ENCODE measurements around the gene CD22. TPM values are rescaled to one million over a fixed set of nuclear protein-coding genes. Genes with fewer than 3 reads are reported as not detected.

The CD22 gene
- total RNA-seq, 2 experiments from 2014 or later: 3.5 to 4.1 TPM

DNA sequence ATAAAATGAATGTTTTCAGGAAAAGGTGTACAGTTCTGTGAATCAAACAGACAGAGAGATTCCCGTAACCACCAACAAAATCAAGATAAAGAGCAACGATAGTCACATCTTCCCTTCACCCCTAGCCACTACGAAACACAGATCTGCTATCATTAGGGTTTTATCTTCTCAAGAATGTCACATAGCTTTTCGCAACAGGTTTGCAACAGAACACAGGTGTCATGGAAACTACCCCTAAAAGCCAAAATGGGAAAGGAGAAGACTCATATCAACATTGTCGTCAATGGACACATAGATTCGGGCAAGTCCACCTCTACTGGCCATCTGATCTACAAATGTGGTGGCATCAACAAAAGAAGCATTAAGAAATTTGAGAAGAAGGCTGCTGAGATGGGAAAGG lies 52.9 kb downstream of the CD22 start:
- Mint-ChIP-seq H3K4me1 (no peaks in the 10 kb centered on the region), H3K27me3 (peaks cover 17% of the 10 kb centered on the region), H3K9me3 (ENCODE audit: low read depth) (peaks cover 7% of the 10 kb centered on the region), H3K36me3 (ENCODE audit: low read depth) (peaks cover 2% of the 10 kb centered on the region), H3K27ac (no peak overlapping the region), H3K4me3 (no peak overlapping the region)
- DNase-seq (no peak), ATAC-seq (no peak)
- CTCF ChIA-PET: no interaction called here
- intact Hi-C loops (cut with DNase I, micrococcal nuclease): no loop called here
- POLR2A ChIA-PET: no interaction called here

DNA sequence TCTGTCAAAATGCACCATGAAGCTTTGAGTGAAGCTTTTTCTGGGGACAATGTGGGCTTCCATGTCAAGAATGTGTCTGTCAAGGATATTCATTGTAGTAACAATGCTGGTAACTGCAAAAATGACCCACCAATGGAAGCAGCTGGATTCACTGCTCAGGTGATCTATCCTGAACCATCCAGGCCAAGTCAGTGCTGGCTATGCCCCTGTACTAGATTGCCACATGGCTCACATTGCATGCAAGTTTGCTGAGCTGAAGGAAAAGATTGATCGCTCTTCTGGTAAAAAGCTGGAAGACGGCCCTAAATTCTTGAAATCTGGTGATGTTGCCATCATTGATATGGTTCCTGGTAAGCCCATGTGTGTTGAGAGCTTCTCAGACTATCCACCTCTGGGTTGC lies 54.5 kb downstream of the CD22 start:
- Mint-ChIP-seq H3K36me3 (ENCODE audit: low read depth) (peaks cover 2% of the 10 kb centered on the region), H3K4me3 (no peak overlapping the region), H3K4me1 (no peaks in the 10 kb centered on the region), H3K27ac (no peak overlapping the region), H3K27me3 (peaks cover 13% of the 10 kb centered on the region), H3K9me3 (ENCODE audit: low read depth) (peaks cover 8% of the 10 kb centered on the region)
- CTCF ChIA-PET: interaction anchor here (0.7 to 1.2 kb wide), 2 partner anchors 17 to 85 kb away, joined by 3 read pairs; no protein-coding TSS in a partner anchor
- intact Hi-C loops (cut with DNase I, micrococcal nuclease): no loop called here
- no peak for ATAC-seq
- POLR2A ChIA-PET: no interaction called here
- DNase-seq: no peak

DNA sequence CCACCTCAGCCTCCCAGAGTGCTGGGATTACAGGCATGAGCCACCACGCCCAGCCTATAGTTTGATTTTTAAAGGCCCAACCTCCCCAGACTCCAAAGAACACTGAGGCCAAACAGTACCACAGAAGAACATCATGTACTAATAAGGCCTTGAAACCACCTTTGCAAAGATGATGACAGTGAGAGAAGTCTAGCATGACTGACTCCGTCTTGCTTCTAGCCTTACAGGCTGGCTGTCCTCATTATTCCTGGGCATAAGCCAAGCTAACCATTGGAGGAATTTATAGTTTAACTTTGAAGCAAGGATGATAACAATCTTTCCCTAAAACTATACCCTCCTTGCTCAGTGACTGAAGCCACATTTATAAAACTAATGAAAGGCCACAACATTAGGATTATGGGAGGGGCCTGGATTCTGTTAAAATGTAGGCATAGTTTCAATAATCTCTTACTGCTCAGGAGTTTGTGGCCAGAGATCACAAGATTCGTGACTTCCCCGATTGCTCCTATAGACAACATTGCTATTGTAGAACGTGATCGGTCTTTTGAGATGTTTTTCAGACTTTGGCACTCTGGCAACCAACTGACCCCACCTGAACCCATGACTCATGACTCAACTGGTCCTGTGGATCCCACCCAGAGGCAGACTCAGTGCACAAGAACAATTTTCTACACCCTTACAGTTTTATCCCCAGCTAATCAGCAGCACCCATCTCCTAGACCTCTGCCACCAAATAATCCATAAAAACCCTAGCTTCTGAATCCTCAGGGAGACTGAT lies 59.5 kb downstream of the CD22 start:
- Mint-ChIP-seq H3K4me3 (no peak overlapping the region), H3K9me3 (ENCODE audit: low read depth) (peaks cover 8% of the 10 kb centered on the region)

DNA sequence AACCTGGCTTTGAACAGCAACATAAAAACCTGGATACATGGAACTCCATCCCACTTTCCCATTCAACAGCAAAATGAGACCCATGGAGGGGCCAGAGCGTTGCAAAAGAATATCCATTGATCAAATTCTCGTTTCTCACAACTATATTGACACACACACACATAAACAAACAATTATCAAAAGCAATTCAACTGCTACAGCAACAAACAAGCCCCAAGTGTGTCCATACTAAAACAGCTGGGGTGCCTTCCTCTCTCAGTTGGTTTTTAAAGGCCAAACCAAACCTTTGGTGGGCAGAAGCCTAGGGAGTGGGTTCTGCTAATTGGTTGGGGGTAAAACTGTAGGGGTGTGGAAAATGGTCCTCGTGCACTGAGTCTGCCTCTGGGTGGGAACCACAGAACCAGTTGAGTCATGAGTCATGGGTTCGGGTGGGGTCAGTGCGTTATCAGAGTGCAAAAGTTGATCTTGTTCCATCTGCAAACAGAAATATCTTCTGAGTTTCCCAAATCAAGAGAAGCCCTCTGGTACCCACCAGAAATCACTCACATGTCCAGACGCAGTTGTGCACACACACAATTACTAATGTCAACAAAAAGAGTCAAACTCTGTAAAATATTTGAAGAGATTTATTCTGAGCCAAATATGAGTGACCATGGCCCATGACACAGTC lies 60.3 kb downstream of the CD22 start:
- no peak for DNase-seq
- no peak for ATAC-seq
- peaks cover 8% of the 10 kb centered on the region for H3K9me3 Mint-ChIP-seq (ENCODE audit: low read depth)
- peaks cover 8% of the 10 kb centered on the region for H3K27me3 Mint-ChIP-seq
- H3K4me1 Mint-ChIP-seq: no peaks in the 10 kb centered on the region
- no peak overlapping the region for H3K4me3 Mint-ChIP-seq
- ChIA-PET CTCF (no interaction called here), POLR2A (no interaction called here)
- no peak overlapping the region for H3K27ac Mint-ChIP-seq
- intact Hi-C loops (cut with DNase I, micrococcal nuclease): no loop called here
- peaks cover 2% of the 10 kb centered on the region for H3K36me3 Mint-ChIP-seq (ENCODE audit: low read depth)

More for the DNA sequence above, 59.5 kb downstream of the CD22 start:
- intact Hi-C loops (cut with DNase I, micrococcal nuclease): no loop called here
- no peak overlapping the region for H3K27ac Mint-ChIP-seq
- ChIA-PET POLR2A (interaction anchor here (0.6 kb wide), 1 partner anchor 12 kb away, joined by 11 read pairs; no protein-coding TSS in a partner anchor), CTCF (interaction anchor here (1.0 kb wide), 1 partner anchor 70 kb away, joined by 3 read pairs; no protein-coding TSS in a partner anchor)
- ATAC-seq: no peak
- peaks cover 6% of the 10 kb centered on the region for H3K27me3 Mint-ChIP-seq
- H3K36me3 Mint-ChIP-seq (ENCODE audit: low read depth): peaks cover 2% of the 10 kb centered on the region
- DNase-seq: no peak
- no peaks in the 10 kb centered on the region for H3K4me1 Mint-ChIP-seq

DNA sequence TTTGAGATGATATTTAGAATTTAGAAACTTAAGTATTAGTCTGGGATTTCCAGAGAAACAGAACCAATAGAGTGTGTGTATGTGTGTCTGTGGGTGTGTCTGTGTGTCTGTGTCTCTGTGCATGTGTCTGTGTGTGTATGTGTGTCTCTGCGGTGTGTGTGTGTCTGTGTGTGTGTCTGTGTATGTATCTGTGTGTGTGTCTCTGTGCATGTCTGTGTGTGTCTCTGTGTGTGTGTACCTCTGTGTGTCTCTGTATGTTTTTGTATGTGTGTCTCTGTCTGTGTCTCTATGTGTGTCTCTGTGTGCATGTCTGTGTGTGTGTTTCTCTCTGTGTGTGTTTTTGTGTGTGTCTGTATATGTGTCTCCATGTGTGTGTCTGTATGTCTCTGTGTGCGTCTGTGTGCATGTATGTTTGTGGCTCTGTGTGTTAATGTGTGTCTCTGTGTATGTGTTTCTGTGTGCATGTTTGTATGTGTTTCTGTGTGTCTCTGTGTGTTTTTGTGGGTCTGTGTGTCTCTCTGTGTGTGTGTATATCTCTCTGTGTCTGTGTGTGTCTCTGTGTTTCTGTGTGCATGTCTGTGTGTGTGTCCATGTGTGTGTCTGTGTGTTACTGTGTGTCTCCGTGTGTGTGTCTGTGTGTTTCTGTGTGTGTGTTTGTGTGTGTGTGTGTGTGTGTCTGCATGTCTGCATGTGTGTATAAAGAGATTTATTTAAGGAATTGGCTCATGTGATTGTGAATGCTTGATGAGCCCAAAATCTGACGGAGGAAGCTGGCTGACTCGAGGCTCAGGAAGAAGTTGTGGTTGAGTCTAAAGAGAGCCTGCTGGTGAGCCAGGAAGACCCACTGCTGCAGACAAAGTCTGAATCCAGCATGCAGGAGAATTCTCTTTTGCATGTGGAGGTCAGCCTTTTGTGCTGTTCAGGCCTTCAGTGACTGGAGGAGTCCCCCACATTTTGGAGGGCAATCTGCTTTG lies 64.0 kb downstream of the CD22 start:
- CTCF ChIA-PET: no interaction called here
- POLR2A ChIA-PET: no interaction called here
- Mint-ChIP-seq H3K9me3 (ENCODE audit: low read depth) (no peaks in the 10 kb centered on the region), H3K4me3 (no peak overlapping the region), H3K27ac (no peak overlapping the region), H3K27me3 (peaks cover 4% of the 10 kb centered on the region), H3K4me1 (no peaks in the 10 kb centered on the region), H3K36me3 (ENCODE audit: low read depth) (no peaks in the 10 kb centered on the region)
- DNase-seq (no peak), ATAC-seq (no peak)
- intact Hi-C loops (cut with DNase I, micrococcal nuclease): no loop called here

DNA sequence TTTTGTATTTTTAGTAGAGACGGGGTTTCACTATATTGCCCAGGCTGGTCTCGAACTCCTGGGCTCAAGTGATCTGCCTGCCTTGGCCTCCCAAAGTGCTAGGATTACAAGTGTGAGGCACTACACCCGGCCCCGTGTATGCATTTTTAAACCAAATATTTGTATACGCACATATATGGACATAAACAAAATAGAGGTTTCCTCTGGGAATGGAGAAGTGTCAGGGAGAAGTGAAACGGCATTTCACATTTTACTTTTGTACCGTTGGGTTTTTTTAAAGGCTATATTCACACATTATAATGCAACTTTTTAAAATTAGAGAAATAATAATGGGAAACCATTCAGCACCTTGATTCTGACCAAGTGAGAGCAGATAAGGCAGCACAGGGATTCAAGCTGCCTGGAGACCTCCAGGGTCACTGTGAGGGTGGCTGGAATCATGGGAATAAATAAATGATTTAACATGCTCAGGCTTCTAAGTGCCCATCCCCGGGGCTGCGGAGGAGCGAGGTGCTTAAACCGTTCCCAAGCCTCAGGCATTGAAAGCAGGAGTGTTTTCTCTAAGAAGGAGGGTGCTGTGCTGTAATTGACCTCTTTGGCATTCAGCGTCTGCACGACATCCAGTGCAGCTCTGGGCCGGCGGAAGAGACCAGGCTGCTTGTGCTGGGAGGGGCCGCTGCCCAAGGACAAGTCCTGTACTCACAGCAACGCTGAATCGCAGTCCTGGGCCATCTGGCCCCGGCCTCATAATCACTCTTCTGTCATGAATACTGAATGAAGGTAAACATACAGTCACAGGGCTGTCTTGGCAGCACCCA lies 66.6 kb downstream of the CD22 start:
- Mint-ChIP-seq H3K27me3 (peaks cover 4% of the 10 kb centered on the region), H3K4me1 (no peaks in the 10 kb centered on the region), H3K36me3 (ENCODE audit: low read depth) (no peaks in the 10 kb centered on the region), H3K27ac (no peak overlapping the region), H3K9me3 (ENCODE audit: low read depth) (no peaks in the 10 kb centered on the region), H3K4me3 (no peak overlapping the region)
- DNase-seq: no peak
- ATAC-seq: no peak
- POLR2A ChIA-PET: no interaction called here
- intact Hi-C loops (cut with DNase I, micrococcal nuclease): no loop called here
- CTCF ChIA-PET: no interaction called here

DNA sequence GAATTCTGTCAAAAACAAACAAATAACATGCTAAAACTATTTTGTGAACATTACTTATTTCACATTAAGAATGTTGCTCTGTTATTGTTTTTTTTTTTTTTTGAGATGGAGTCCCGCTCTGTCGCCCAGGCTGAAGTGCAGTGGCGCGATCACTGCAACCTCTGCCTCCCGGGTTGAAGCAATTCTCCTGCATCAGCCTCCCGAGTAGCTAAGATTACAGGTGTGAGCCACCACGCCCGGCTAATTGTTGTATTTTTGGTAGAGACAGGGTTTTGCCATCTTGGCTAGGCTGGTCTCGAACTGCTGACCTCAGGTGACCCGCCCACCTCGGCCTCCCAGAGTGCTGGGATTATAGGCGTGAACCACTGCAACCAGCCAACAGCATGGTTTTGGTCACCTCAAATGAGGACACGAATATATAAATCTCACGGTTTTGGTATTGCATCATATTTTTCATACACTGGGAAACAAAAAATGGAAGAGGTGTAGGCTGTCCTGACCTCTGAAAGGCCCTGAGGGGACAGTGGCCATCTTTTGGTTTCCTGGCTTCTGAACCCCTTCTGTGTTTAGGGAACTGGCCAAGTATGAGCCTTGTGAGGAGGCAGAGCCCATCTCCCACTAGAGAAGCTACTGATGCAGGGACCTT lies 67.4 kb downstream of the CD22 start:
- no peaks in the 10 kb centered on the region for H3K36me3 Mint-ChIP-seq (ENCODE audit: low read depth)
- DNase-seq (no peak), ATAC-seq (no peak)
- H3K27me3 Mint-ChIP-seq: peaks cover 2% of the 10 kb centered on the region
- H3K27ac Mint-ChIP-seq: no peak overlapping the region
- no peaks in the 10 kb centered on the region for H3K9me3 Mint-ChIP-seq (ENCODE audit: low read depth)
- intact Hi-C loops (cut with DNase I, micrococcal nuclease): no loop called here
- POLR2A ChIA-PET: no interaction called here
- no peak overlapping the region for H3K4me3 Mint-ChIP-seq
- CTCF ChIA-PET: no interaction called here
- H3K4me1 Mint-ChIP-seq: peaks cover under 1% of the 10 kb centered on the region

Small RNAs within 50 kb of the gene (microRNA-seq; reads per million reads assigned to microRNA genes)
- gene MIR5196 (ENCODE audit: borderline replicate concordance): not detected

Other genes with a start within 250 kb of the CD22 start
- not detected for gene FXYD3, start 213.4 kb upstream of the CD22 start, total RNA-seq
- under 1 TPM; 0.66 to 0.67 TPM for gene LGI4, start 194.1 kb upstream of the CD22 start, total RNA-seq
- gene FXYD1, start 190.4 kb upstream of the CD22 start, total RNA-seq: 1 to 10 TPM; 1.9 to 2.4 TPM
- gene FXYD7, start 185.9 kb upstream of the CD22 start, total RNA-seq: under 1 TPM; 0.41 to 0.46 TPM
- 100 to 1,000 TPM; 261 to 358 TPM for gene FXYD5, start 174.5 kb upstream of the CD22 start, total RNA-seq
- not detected for gene FAM187B, start 100.4 kb upstream of the CD22 start, total RNA-seq
- 10 to 100 TPM; 10.0 to 12.2 TPM for gene LSR, start 80.2 kb upstream of the CD22 start, total RNA-seq
- gene USF2, start 60.2 kb upstream of the CD22 start, total RNA-seq: 100 to 1,000 TPM; 116 to 154 TPM
- gene HAMP, start 46.7 kb upstream of the CD22 start, total RNA-seq: under 1 TPM; 0.25 to 0.30 TPM
- under 1 TPM; 0.19 to 0.34 TPM for gene MAG, start 37.0 kb upstream of the CD22 start, total RNA-seq
- under 1 TPM; 0.23 to 0.35 TPM for gene FFAR1, start 18.7 kb downstream of the CD22 start, total RNA-seq
- gene FFAR3, start 29.3 kb downstream of the CD22 start, total RNA-seq: 1 to 10 TPM; 2.4 to 3.1 TPM
- gene GPR42, start 41.9 kb downstream of the CD22 start, total RNA-seq: 1 to 10 TPM in 1 of 2 experiments, under 1 TPM in 1; 0.54 to 1.1 TPM
- not detected for gene FFAR2, start 119.1 kb downstream of the CD22 start, total RNA-seq
- gene KRTDAP, start 161.3 kb downstream of the CD22 start, total RNA-seq: not detected
- 1 to 10 TPM; 1.1 to 1.3 TPM for gene DMKN, start 184.5 kb downstream of the CD22 start, total RNA-seq
- gene SBSN, start 199.1 kb downstream of the CD22 start, total RNA-seq: not detected
- not detected for gene GAPDHS, start 204.3 kb downstream of the CD22 start, total RNA-seq
- 10 to 100 TPM; 73.1 to 73.8 TPM for gene TMEM147, start 216.4 kb downstream of the CD22 start, total RNA-seq
- gene ATP4A, start 234.5 kb downstream of the CD22 start, total RNA-seq: not detected